B cell (primary cell): ENCODE results near the gene SKAP1. TPM values are rescaled to one million over a fixed set of nuclear protein-coding genes. Genes with fewer than 3 reads are reported as not detected.

Experiments used
- ATAC-seq: fragments of 200-7000 bp; cut with Tn5 transposase; one replicate; pipeline ENCODE4 v1.10.0; 2021; ENCODE audit warnings: low read depth, mild to moderate bottlenecking, moderate number of reproducible peaks, moderate library complexity
- CTCF ChIA-PET: fragments of 350-600 bp; sonication (Branson Sonifier 250); formaldehyde crosslinking; loops from one replicate; lab custom pipeline; 2021; ENCODE audit warnings: antibody characterized with exemption, inconsistent platforms; lab: Charles Lee
- POLR2A ChIA-PET: fragments of 350-600 bp; sonication (Branson Sonifier 250); formaldehyde crosslinking; loops from one replicate; lab custom pipeline; 2021; ENCODE audit warnings: antibody characterized with exemption; lab: Charles Lee
- DNase-seq: peaks from one replicate; pipeline ENCODE4 v3.0.0; 2013
- H2AFZ ChIP-seq: 2 replicates; pipeline ENCODE4 v1.6.1; 2012; ENCODE audit warnings: mild to moderate bottlenecking, low read depth, low read length; ENCODE audit not compliant: insufficient read depth, poor library complexity, severe bottlenecking
- H3K27ac ChIP-seq, 2 donors: 1 replicate in 1 of 2; 2 replicates in 1 of 2; pipeline ENCODE4 v1.5.1; 2012 to 2013; ENCODE audit warnings: low read length in 2 of 2, mild to moderate bottlenecking in 2 of 2, moderate library complexity in 1 of 2
- H3K27me3 ChIP-seq, 4 experiments: fragments of 200-600 bp in 1 of 4; sonication (generic) in 1 of 4; replicated peaks in 1 of 4; 1 replicate in 2 of 4; 2 replicates in 2 of 4; pipeline versions ENCODE4 v1.6.1 to v1.7.0; 2013 to 2016; ENCODE audit warnings: low read length in 3 of 4, mild to moderate bottlenecking in 2 of 4, mixed read lengths in 1 of 4, moderate library complexity in 1 of 4; ENCODE audit not compliant: insufficient read depth in 4 of 4, control insufficient read depth in 3 of 4; ENCODE audit errors: control extremely low read depth in 1 of 4
- H3K36me3 ChIP-seq, 2 experiments: replicated peaks in 1 of 2; 1 replicate in 1 of 2; 2 replicates in 1 of 2; pipeline versions ENCODE4 v1.6.1 to v1.7.1; 2013; ENCODE audit warnings: low read length in 1 of 2; ENCODE audit not compliant: insufficient read depth in 2 of 2, control insufficient read depth in 1 of 2; ENCODE audit errors: control extremely low read depth in 1 of 2, extremely low read depth in 1 of 2
- H3K4me1 ChIP-seq, 2 donors: fragments of 200-600 bp in 1 of 2; sonication (generic) in 1 of 2; 1 replicate in 1 of 2; 2 replicates in 1 of 2; pipeline versions ENCODE4 v1.5.1 to v1.6.1; 2013 to 2017; ENCODE audit warnings: low read length in 2 of 2; ENCODE audit not compliant: control insufficient read depth in 2 of 2, insufficient read depth in 2 of 2
- H3K4me2 ChIP-seq: replicated peaks from 2 replicates; pipeline ENCODE3; 2012; ENCODE audit warnings: mild to moderate bottlenecking, low read depth, low read length; ENCODE audit not compliant: poor library complexity, severe bottlenecking
- H3K4me3 ChIP-seq, 5 experiments: fragments of 200-600 bp in 1 of 5; sonication (generic) in 1 of 5; 1 replicate in 3 of 5; 2 replicates in 2 of 5; pipeline versions ENCODE4 v1.5.1 to v1.7.0; 2011 to 2016; ENCODE audit warnings: low read length in 4 of 5, mild to moderate bottlenecking in 4 of 5, low read depth in 2 of 5, control low read depth in 1 of 5, moderate library complexity in 1 of 5; ENCODE audit not compliant: insufficient read depth in 1 of 5; ENCODE audit errors: control extremely low read depth in 1 of 5, extremely low read depth in 1 of 5
- H3K79me2 ChIP-seq: fragments of 200-600 bp; sonication (generic); one replicate; pipeline ENCODE4 v1.6.0; 2016; ENCODE audit warnings: low read length; ENCODE audit not compliant: control insufficient read depth, insufficient read depth
- H3K9ac ChIP-seq: fragments of 200-600 bp; sonication (generic); 2 replicates; pipeline ENCODE4 v1.6.1; 2017; ENCODE audit warnings: mild to moderate bottlenecking, low read length, moderate library complexity
- H3K9me3 ChIP-seq, 3 donors: one replicate each; pipeline versions ENCODE4 v1.6.1 to v1.7.1; 2013; ENCODE audit warnings: low read length in 2 of 3; ENCODE audit not compliant: control insufficient read depth in 2 of 3, insufficient read depth in 1 of 3; ENCODE audit errors: control extremely low read depth in 1 of 3
- H4K20me1 ChIP-seq: 2 replicates; pipeline ENCODE4 v1.6.0; 2012; ENCODE audit warnings: mild to moderate bottlenecking, low read length; ENCODE audit not compliant: insufficient read depth, control insufficient read depth, poor library complexity, severe bottlenecking
- H3K27ac Mint-ChIP-seq: one replicate; pipeline ENCODE4 v1.8.0; 2021; ENCODE audit warnings: mixed read lengths
- H3K27me3 Mint-ChIP-seq: one replicate; pipeline ENCODE4 v1.8.0; 2021; ENCODE audit warnings: mixed read lengths
- H3K4me1 Mint-ChIP-seq: one replicate; pipeline ENCODE4 v1.8.0; 2021; ENCODE audit warnings: mixed read lengths
- H3K4me3 Mint-ChIP-seq: one replicate; pipeline ENCODE4 v1.8.0; 2021; ENCODE audit warnings: mixed read lengths
- H3K9me3 Mint-ChIP-seq: one replicate; pipeline ENCODE4 v1.8.0; 2022; ENCODE audit warnings: mixed read lengths; ENCODE audit not compliant: insufficient read depth
- EZH2 ChIP-seq: IDR thresholded peaks from 2 replicates; pipeline ENCODE4 v1.6.1; 2012; ENCODE audit warnings: borderline replicate concordance, low read depth, mild to moderate bottlenecking, moderate library complexity, low read length; ENCODE audit not compliant: insufficient read depth, poor library complexity, severe bottlenecking
- intact Hi-C: fragments of 100-400 bp; cut with micrococcal nuclease; formaldehyde crosslinking; loops from one replicate; pipeline ENCODE4 v1.10.0; 2022
- polyA plus RNA-seq: library from polyadenylated mRNA; depleted of rRNA; stranded (reverse); fragments of >200 nt; gene quantifications from 2 replicates; pipeline ENCODE4 v1.2.3, GENCODE V29; 2012
- total RNA-seq, 2 donors: library from RNA; stranded (reverse); fragments of 120-200 nt in 1 of 2; gene quantifications; 1 replicate in 1 of 2; 2 replicates in 1 of 2; pipeline versions ENCODE4 v1.2.3 to v1.2.4, GENCODE V29; 2013 to 2022
- TF ChIP-seq, protein P1 (sequence below): fragments of 200-600 bp; IDR thresholded peaks from one replicate; pipeline ENCODE4 v1.8.0; 2022; ENCODE audit warnings: antibody characterized with exemption, mild to moderate bottlenecking

SKAP1 gene
- total and polyA plus RNA-seq, 2 donors (not counting 1 experiment from before 2014, with no cell fraction given) = 33.1 to 37.3 TPM

DNA sequence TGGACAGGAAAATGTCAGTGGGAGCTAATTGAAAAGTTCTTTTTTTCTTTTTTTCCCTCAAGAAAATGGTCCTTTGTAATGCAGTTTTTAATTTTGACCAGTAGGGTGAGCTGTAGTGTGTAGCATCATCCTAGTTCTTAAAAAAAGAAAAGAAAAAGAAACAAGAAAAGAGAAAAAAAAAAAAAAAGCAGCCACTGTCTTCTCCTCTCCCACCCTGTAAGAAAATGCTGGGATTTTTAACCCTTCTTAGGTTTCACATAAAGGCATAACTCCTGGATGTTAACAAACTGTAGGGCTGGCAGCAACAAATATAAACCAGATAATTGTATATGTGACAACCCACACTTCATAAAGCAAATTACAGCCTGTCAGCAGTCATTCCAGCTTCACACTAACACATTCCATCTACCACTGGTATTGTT is 78.1 kb downstream of the SKAP1 start:
- ChIA-PET CTCF (interaction anchor here (0.6 to 4.9 kb wide), 53 partner anchors 10 to 335 kb away, joined by 3 to 108 read pairs (median 4); partner anchors contain the start of genes HOXB1 and HOXB5), POLR2A (interaction anchor here (0.7 kb wide), 1 partner anchor 231 kb away, joined by 4 read pairs; no protein-coding TSS in a partner anchor)
- DNase-seq (peak; percentile 65), ATAC-seq (peak; percentile 28)
- H3K9me3 Mint-ChIP-seq = no peaks in the 10 kb centered on the region
- H3K4me3 ChIP-seq = no peak overlapping the region
- no peak overlapping the region for H2AFZ ChIP-seq
- H3K27me3 Mint-ChIP-seq = no peaks in the 10 kb centered on the region
- H3K4me1 ChIP-seq = peaks cover 3% of the 10 kb centered on the region in 2 donors
- H3K27ac Mint-ChIP-seq = no peak overlapping the region
- peaks cover 4% of the 10 kb centered on the region for H3K4me1 Mint-ChIP-seq
- no peak overlapping the region for H3K9ac ChIP-seq
- H3K27ac ChIP-seq = no peak overlapping the region
- H3K4me3 Mint-ChIP-seq = no peak overlapping the region
- no peak for TF ChIP-seq EZH2
- TF ChIP-seq, protein P1, sequence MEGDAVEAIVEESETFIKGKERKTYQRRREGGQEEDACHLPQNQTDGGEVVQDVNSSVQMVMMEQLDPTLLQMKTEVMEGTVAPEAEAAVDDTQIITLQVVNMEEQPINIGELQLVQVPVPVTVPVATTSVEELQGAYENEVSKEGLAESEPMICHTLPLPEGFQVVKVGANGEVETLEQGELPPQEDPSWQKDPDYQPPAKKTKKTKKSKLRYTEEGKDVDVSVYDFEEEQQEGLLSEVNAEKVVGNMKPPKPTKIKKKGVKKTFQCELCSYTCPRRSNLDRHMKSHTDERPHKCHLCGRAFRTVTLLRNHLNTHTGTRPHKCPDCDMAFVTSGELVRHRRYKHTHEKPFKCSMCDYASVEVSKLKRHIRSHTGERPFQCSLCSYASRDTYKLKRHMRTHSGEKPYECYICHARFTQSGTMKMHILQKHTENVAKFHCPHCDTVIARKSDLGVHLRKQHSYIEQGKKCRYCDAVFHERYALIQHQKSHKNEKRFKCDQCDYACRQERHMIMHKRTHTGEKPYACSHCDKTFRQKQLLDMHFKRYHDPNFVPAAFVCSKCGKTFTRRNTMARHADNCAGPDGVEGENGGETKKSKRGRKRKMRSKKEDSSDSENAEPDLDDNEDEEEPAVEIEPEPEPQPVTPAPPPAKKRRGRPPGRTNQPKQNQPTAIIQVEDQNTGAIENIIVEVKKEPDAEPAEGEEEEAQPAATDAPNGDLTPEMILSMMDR = peak; percentile 95
- H4K20me1 ChIP-seq = no peaks in the 10 kb centered on the region
- intact Hi-C loops = loop anchor here (1.0 to 10.0 kb wide), 2 partner anchors 53 to 105 kb away; no protein-coding TSS in a partner anchor
- H3K9me3 ChIP-seq = peaks cover 0 to 1% (median 0%) of the 10 kb centered on the region in 3 donors
- no peaks in the 10 kb centered on the region for H3K79me2 ChIP-seq
- H3K4me2 ChIP-seq = no peak overlapping the region
- H3K27me3 ChIP-seq = no peaks in the 10 kb centered on the region
- H3K36me3 ChIP-seq = no peaks in the 10 kb centered on the region

DNA sequence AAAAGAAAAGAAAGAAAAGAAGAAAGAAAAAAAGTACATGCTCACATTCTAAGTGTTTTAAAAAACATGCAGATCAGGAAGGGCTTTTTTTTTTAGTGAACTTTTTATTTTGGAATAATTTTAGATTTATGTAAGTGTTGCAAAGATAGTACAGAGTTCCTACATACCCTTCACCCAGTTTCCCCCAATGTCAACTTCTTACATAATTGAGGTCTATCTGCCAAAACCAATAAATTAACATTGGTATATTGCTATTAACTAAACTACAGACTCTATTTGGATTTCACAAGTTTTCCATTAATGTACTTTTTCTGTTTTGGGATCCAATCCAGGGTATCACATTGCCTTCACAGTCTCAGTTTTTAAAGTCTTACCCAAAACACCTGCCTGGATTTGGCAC is 81.7 kb downstream of the SKAP1 start:
- ChIA-PET POLR2A (no interaction called here), CTCF (interaction anchor here (1.3 to 4.9 kb wide), 4 partner anchors 12 to 244 kb away, joined by 3 to 39 read pairs (median 4); partner anchors contain the start of gene HOXB5)

More for the DNA sequence above, 81.7 kb downstream of the SKAP1 start:
- H3K4me3 ChIP-seq = no peak overlapping the region
- H3K9me3 Mint-ChIP-seq = no peaks in the 10 kb centered on the region
- H2AFZ ChIP-seq = no peak overlapping the region
- DNase-seq = no peak
- no peak overlapping the region for H3K4me3 Mint-ChIP-seq
- peaks cover 4 to 24% of the 10 kb centered on the region in 2 experiments for H3K36me3 ChIP-seq
- no peak for TF ChIP-seq EZH2
- TF ChIP-seq, protein P1 = no peak
- H3K79me2 ChIP-seq = no peaks in the 10 kb centered on the region
- H3K9me3 ChIP-seq = peaks cover 0 to 1% (median 0%) of the 10 kb centered on the region in 3 donors
- no peak overlapping the region for H3K27ac Mint-ChIP-seq
- no peak for ATAC-seq
- no peak overlapping the region for H3K27ac ChIP-seq
- H3K27me3 Mint-ChIP-seq = no peaks in the 10 kb centered on the region
- H3K4me2 ChIP-seq = no peak overlapping the region
- no peak overlapping the region for H3K9ac ChIP-seq
- no peaks in the 10 kb centered on the region for H4K20me1 ChIP-seq
- peaks cover 3% of the 10 kb centered on the region in 2 donors for H3K4me1 ChIP-seq
- intact Hi-C loops = no loop called here
- H3K4me1 Mint-ChIP-seq = peaks cover 2% of the 10 kb centered on the region
- no peaks in the 10 kb centered on the region for H3K27me3 ChIP-seq
